GM20000 (cell line): Measurements from ENCODE around the gene LRRC36.
"Not testable (repeated sequence)": the region's sequence is repeated elsewhere in the genome, so short reads cannot be mapped to it uniquely, and the experiment has no call there.

Experiments used
- DNase-seq: peaks from one replicate; pipeline ENCODE4 v3.0.0; 2012; ENCODE audit warnings: low spot score
- TF ChIP-seq, protein P1 (sequence below): IDR thresholded peaks from 2 replicates; pipeline ENCODE4 v1.5.1; 2012; ENCODE audit warnings: mild to moderate bottlenecking, control low read depth; ENCODE audit errors: extremely low read depth, missing control alignments

The LRRC36 gene

DNA sequence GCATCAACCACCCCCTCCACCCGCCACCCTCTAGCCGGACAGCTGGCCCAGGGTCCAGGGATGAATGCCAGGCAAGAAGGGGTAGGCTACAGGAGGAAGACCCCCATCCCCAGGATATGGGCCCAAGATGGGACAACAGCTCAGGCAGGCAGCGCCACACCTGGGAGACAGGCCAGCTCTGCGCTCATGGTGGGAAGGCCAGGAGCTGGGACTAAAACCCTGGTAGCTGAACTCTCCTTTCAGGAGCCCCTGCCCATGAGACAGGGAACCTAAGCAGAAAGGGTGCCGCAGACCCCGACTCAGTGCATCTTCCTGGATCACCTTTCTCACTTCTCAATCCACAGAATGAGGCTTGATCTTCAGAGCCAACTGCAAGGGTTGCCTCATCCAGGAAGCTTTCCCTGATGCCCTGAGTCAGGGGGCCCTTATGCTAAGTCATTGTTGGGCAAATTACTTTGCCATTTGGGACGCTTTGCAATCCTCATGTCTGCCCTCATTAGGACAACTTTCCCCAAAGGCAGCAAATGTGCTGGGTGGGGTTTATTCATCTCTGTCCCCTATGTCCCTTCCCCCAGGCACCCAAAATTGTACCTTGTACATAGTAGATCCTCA lies 80.7 kb downstream of the LRRC36 start:
- no peak for DNase-seq
- TF ChIP-seq, protein P1, sequence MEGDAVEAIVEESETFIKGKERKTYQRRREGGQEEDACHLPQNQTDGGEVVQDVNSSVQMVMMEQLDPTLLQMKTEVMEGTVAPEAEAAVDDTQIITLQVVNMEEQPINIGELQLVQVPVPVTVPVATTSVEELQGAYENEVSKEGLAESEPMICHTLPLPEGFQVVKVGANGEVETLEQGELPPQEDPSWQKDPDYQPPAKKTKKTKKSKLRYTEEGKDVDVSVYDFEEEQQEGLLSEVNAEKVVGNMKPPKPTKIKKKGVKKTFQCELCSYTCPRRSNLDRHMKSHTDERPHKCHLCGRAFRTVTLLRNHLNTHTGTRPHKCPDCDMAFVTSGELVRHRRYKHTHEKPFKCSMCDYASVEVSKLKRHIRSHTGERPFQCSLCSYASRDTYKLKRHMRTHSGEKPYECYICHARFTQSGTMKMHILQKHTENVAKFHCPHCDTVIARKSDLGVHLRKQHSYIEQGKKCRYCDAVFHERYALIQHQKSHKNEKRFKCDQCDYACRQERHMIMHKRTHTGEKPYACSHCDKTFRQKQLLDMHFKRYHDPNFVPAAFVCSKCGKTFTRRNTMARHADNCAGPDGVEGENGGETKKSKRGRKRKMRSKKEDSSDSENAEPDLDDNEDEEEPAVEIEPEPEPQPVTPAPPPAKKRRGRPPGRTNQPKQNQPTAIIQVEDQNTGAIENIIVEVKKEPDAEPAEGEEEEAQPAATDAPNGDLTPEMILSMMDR: no peak

DNA sequence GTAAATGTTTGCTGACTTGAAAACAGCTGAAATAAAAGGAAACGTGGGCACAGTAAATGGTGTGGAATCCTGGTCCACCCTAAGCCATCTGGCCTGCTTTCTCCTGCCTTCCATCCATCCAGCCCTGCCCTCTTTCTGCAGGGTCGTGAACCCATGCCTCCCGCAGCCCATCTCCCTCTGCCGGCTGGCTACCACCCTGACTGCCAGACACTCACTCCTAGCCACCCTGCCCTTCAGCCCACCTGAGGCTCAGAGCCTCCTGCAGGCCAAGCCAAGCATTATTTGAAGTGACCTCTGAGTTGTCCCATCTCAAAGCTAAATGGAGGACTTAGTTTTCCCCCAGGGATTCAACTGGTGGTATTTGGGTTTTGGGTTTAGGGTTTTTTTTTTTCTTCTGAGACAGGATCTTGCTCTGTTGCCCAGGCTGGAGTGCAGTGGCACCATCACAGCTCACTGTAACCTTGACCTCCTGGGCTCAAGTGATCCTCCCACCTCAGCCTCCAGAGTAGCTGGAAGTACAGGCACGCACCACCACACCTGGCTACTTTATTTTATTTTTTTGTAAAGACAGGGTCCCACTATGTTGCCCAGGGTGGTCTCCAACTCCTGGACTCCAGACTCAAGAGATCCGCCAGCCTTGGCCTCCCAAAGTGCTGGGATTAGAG lies 81.3 kb downstream of the LRRC36 start:
- TF ChIP-seq, protein P1: no peak
- no peak for DNase-seq

DNA sequence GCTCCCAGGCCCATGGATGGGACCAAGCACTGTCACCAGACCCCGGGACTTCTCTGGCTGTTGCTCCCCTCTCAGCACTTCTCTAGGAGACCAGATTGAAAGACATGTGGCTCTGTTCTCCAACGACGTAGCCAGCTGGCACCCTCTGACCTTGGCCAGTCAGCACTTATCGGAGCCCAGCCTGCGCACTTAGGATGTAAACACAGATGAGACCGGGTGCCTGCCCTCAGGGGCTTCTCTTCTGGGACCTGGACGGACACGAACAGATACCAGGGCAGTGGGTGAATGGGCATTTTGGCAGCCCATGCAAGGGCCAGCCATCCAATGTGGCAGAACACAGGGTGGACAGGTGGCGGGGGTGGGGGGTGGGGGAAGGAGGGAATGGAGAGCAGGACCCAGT lies 83.0 kb downstream of the LRRC36 start:
- DNase-seq: no peak
- TF ChIP-seq, protein P1: no peak

DNA sequence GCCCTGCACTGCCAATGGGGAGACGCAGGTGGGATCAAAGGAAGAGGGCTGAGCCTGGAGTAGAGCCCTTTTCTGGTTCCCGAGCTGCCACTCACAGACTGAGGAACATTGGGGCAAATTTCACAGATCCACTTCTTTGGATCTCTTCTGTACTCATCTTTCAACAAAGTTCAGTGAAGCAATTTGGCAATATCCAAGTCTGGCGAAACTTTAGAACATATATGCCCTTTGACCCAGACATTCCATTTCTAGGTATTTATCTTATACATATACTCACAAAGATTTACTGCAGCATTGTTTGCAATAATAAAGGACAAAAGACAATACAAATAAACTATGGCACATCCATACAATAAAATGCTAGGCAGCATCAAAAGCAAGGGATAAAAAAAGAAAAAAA lies 84.7 kb downstream of the LRRC36 start:
- no peak for DNase-seq
- TF ChIP-seq, protein P1: no peak

DNA sequence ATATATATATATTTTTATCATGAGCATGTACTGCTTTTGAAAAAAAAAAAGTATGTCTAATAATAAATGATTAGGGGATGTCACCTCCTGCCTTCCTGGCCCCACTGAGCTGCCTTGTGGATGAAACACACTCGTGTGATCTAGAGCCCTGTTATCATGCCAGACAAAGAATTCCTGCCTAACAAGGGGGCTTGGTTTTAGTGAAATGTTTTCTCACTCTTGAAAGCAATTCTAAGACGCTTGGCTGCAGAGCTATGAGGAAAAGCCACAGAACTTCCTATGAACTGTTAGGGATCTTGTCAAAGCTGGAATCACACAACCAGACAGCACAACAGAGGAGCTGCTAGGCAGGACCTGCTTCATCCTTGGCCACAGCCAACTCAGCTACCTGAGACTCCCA lies 85.7 kb downstream of the LRRC36 start:
- TF ChIP-seq, protein P1: no peak
- DNase-seq: no peak

DNA sequence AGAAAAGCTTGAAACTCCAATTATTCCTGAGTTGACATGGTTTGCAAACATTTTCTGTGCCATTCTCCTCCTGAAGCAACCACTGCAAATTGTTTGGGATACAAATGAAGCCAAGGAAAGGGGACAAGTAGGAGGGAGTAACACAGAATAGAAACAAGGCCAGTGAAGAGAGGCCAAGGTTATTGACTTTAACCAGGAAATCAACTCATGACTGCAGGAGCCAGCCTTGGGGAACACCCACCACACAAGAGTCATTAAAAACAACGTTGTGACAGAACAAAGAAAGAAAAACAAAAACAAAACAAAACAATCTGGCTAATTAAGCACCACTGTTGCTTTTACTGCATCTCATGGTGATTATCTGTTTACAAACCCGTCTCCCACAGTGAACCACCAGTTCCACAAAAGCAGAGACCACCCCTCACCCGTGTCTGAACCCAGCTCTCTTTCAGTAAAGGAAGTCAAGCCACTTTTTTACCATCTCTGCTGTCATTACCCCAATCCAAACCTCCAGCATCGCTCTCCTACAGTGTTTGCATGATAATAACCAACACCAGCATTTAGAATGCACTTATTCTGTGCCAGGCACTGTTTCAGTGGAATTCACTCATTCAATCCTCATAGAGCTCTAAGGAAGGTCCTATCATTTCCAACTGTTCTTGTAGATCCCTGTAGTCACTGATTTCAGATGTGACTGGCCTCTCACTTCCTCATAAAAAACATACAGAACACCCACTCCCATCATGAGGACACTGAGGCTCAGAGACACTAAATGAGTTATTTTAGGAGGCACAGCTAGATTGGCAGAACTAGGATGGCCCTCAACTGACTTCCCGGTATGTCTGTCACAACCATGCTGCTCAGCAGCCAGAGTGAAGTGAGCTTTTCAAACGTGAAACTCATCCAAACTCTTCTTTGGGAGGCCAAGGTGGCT lies 87.6 kb downstream of the LRRC36 start:
- TF ChIP-seq, protein P1: no peak

DNA sequence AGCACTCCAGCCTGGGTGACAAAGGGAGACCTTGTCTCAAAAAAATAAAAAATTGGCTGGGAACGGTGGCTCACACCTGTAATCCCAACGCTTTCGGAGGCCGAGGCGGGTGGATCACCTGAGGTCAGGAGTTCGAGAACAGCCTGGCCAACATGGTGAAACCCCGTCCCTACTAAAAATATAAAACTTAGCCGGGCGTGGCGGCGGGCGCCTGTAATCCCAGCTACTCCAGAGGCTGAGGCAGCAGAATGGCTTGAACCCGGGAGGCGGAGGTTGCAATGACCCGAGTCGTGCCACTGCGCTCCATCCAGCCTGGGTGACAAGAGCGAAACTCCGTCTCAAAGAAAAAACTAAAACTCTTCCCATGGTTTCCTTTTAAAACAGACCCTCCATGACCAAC lies 88.8 kb downstream of the LRRC36 start:
- DNase-seq: not testable (repeated sequence)

More for the DNA sequence above, 87.6 kb downstream of the LRRC36 start:
- no peak for DNase-seq
